ENCODE measurements around the gene PKMYT1. TPM values are rescaled to one million over a fixed set of nuclear protein-coding genes. Genes with fewer than 3 reads are reported as not detected.

PKMYT1 gene
- total and polyA plus RNA-seq, 3 donors from 2014 or later, result 76.4 to 146 (median 119) TPM

- Histone ChIP-seq H3K27ac (no peak overlapping the region), H3K4me3 (no peak overlapping the region), H3K36me3 (ENCODE audit: low read depth, missing control alignments) (no peaks in the 10 kb centered on the region), H3K4me1 (peaks cover 31% of the 10 kb centered on the region), H3K27me3 (no peaks in the 10 kb centered on the region), H3K9me3 (no peaks in the 10 kb centered on the region)
- no peak for DNase-seq
- 45 to 48% methylated on average over 4 of the region's 4 CpGs for WGBS, 2 donors
- intact Hi-C loops (cut with DNase I; ENCODE audit: low total_unique reads), result no loop called here
- TF ChIP-seq CTCF (IDR thresholded peaks at IDR 0.05), result no peak
- no peak for TF ChIP-seq POLR2A (IDR thresholded peaks at IDR 0.05)
Measured at GRCh38 chr16:2981899-2982250, 1.6 kb upstream of the PKMYT1 start.

GRCh38 chr16:2981177-2981898, 1.1 kb upstream of the PKMYT1 start:
- TF ChIP-seq CTCF (IDR thresholded peaks at IDR 0.05) (no peak), POLR2A (IDR thresholded peaks at IDR 0.05) (no peak)
- Histone ChIP-seq H3K36me3 (ENCODE audit: low read depth, missing control alignments) (no peaks in the 10 kb centered on the region), H3K4me3 (peak overlapping the region; percentile 76 to 77), H3K9me3 (no peaks in the 10 kb centered on the region), H3K27ac (peak overlapping the region; percentile 34 to 89), H3K27me3 (no peaks in the 10 kb centered on the region), H3K4me1 (peaks cover 31% of the 10 kb centered on the region)
- WGBS, 2 donors, result 18 to 25% methylated on average over 33 of the region's 33 CpGs
- intact Hi-C loops (cut with DNase I; ENCODE audit: low total_unique reads), result no loop called here
- peak; percentile 64 for DNase-seq

GRCh38 chr16:2979669-2980226, 498 bp downstream of the PKMYT1 start:
- 1 to 5% methylated on average over 32 to 43 of the region's 43 CpGs for WGBS, 2 donors
- Histone ChIP-seq H3K27ac (peak overlapping the region in 1 of 2 donors; percentile 89), H3K9me3 (no peaks in the 10 kb centered on the region), H3K4me3 (peak overlapping the region; percentile 76 to 77), H3K27me3 (no peaks in the 10 kb centered on the region), H3K36me3 (ENCODE audit: low read depth, missing control alignments) (no peaks in the 10 kb centered on the region), H3K4me1 (peaks cover 20% of the 10 kb centered on the region)
- no peak for TF ChIP-seq CTCF (IDR thresholded peaks at IDR 0.05)
- TF ChIP-seq POLR2A (IDR thresholded peaks at IDR 0.05), result no peak
- no peak for DNase-seq
- intact Hi-C loops (cut with DNase I; ENCODE audit: low total_unique reads), result no loop called here

- Histone ChIP-seq H3K27ac (no peak overlapping the region), H3K27me3 (no peaks in the 10 kb centered on the region), H3K36me3 (ENCODE audit: low read depth, missing control alignments) (no peaks in the 10 kb centered on the region), H3K9me3 (no peaks in the 10 kb centered on the region), H3K4me1 (peaks cover 20% of the 10 kb centered on the region), H3K4me3 (no peak overlapping the region)
- 85 to 86% methylated on average over 4 to 6 of the region's 6 CpGs for WGBS, 2 donors
- TF ChIP-seq POLR2A (IDR thresholded peaks at IDR 0.05) (no peak), CTCF (IDR thresholded peaks at IDR 0.05) (no peak)
- intact Hi-C loops (cut with DNase I; ENCODE audit: low total_unique reads), result no loop called here
- DNase-seq, result no peak
Measured at GRCh38 chr16:2977440-2977839, 2.8 kb downstream of the PKMYT1 start.

- TF ChIP-seq CTCF (IDR thresholded peaks at IDR 0.05), result no peak
- no peak for TF ChIP-seq POLR2A (IDR thresholded peaks at IDR 0.05)
- Histone ChIP-seq H3K4me1 (peaks cover 18% of the 10 kb centered on the region), H3K4me3 (no peak overlapping the region), H3K36me3 (ENCODE audit: low read depth, missing control alignments) (no peaks in the 10 kb centered on the region), H3K27me3 (no peaks in the 10 kb centered on the region), H3K27ac (no peak overlapping the region), H3K9me3 (no peaks in the 10 kb centered on the region)
- no peak for DNase-seq
- intact Hi-C loops (cut with DNase I; ENCODE audit: low total_unique reads), result no loop called here
- WGBS, 2 donors, result 96% methylated on average over 13 to 15 of the region's 15 CpGs
Measured at GRCh38 chr16:2976673-2977072, 3.6 kb downstream of the PKMYT1 start.

Measured in testis (tissue), 3 donors.